ENCODE results near the gene SLC22A16.
A peak's percentile ranks its signal among the peaks of the same experiment; 100 is the strongest.

The SLC22A16 gene

GRCh38 chr6:110447761-110448160 lies 28.7 kb downstream of the SLC22A16 start:
- no peak for DNase-seq

- DNase-seq, result no peak
Measured at GRCh38 chr6:110446405-110446804, 30.0 kb downstream of the SLC22A16 start.

- DNase-seq, result no peak
Measured at GRCh38 chr6:110440026-110440425, 36.4 kb downstream of the SLC22A16 start.

GRCh38 chr6:110439356-110439755 lies 37.1 kb downstream of the SLC22A16 start:
- no peak for DNase-seq

- DNase-seq, result no peak
Measured at GRCh38 chr6:110434961-110435602, 41.3 kb downstream of the SLC22A16 start.

- peak; percentile 53 to 54 for DNase-seq
Measured at GRCh38 chr6:110432285-110432900, 44.0 kb downstream of the SLC22A16 start.

GRCh38 chr6:110430741-110431140 lies 45.7 kb downstream of the SLC22A16 start:
- DNase-seq, result no peak

- DNase-seq, result no peak
Measured at GRCh38 chr6:110430236-110430635, 46.2 kb downstream of the SLC22A16 start.

GRCh38 chr6:110428153-110428552 lies 48.3 kb downstream of the SLC22A16 start:
- DNase-seq, result no peak

GRCh38 chr6:110425816-110426215 lies 50.6 kb downstream of the SLC22A16 start:
- DNase-seq, result no peak

GRCh38 chr6:110422444-110422822 lies 54.0 kb downstream of the SLC22A16 start:
- peak; percentile 22 to 44 for DNase-seq

- DNase-seq, result peak; percentile 59 to 69
Measured at GRCh38 chr6:110421749-110422443, 54.5 kb downstream of the SLC22A16 start.

GRCh38 chr6:110419028-110419739 lies 57.2 kb downstream of the SLC22A16 start:
- no peak for DNase-seq

GRCh38 chr6:110418594-110418993 lies 57.8 kb downstream of the SLC22A16 start:
- no peak for DNase-seq

- DNase-seq, result peak; percentile 75 to 77
Measured at GRCh38 chr6:110415086-110415916, 61.1 kb downstream of the SLC22A16 start, which contains the start of gene DDO. TSS of gene DDO (minus strand) at chr6:110415575. CDS start at chr6:110413462, 2,113 bp downstream.

- DNase-seq, result peak; percentile 74 to 83
Measured at GRCh38 chr6:110414669-110415068, 61.7 kb downstream of the SLC22A16 start.

- DNase-seq, result no peak
Measured at GRCh38 chr6:110412360-110412759, 64.1 kb downstream of the SLC22A16 start.

GRCh38 chr6:110410511-110410910 lies 65.9 kb downstream of the SLC22A16 start:
- DNase-seq, result peak; percentile 63 to 74

GRCh38 chr6:110409794-110410193 lies 66.6 kb downstream of the SLC22A16 start:
- DNase-seq, result no peak

- DNase-seq, result no peak
Measured at GRCh38 chr6:110408901-110409300, 67.5 kb downstream of the SLC22A16 start.

GRCh38 chr6:110404607-110405006 lies 71.8 kb downstream of the SLC22A16 start:
- DNase-seq, result peak; percentile 65 to 76

GRCh38 chr6:110401585-110402176 lies 74.7 kb downstream of the SLC22A16 start:
- DNase-seq, result no peak

All from inflammatory macrophage (primary cell).